VCaP (cell line): ENCODE results near the gene ATXN7L1.
A peak's percentile ranks its signal among the peaks of the same experiment; 100 is the strongest.

Source experiments
- H3K27ac ChIP-seq: fragments of 450-650 bp; 2 replicates; pipeline ENCODE4 v1.5.1; 2017
- TF ChIP-seq, protein P1 (sequence below): fragments of 450-650 bp; conservative IDR thresholded peaks from 2 replicates; pipeline ENCODE4 v1.5.1; 2017; ENCODE audit warnings: mild to moderate bottlenecking, moderate library complexity

ATXN7L1 gene

DNA sequence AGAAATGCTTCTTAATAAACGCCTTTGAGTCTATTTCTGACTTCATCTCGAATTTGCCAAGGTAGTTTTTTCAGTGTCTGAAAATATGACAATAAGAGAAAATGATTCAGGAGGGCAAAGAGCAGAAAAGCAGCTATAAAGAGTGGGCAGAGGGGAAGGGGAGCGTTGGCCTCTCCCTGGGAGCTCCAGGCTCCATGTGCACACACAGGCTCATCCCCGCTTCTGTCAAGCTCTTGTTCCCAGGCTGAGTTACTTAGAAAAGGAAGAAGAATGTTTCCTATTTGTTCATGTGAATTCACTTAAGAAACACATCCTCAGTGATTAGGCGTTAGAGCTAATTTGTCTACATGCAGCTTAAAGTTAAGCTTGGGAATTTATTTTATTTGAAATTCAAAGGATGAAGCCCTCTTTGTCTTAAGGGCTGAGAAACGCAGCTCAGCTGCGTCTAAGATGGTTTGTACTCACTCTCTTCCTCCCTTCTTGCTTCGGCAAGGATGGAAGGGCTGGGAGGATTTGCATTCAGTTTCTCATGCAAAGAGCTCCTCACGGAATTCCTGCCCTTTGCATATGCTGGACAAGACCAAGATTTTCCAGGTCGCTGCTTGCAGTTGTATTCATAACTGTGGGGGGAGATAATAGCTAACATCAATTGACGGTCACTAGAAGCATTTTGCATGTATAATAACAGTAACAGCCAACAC is 29.0 kb upstream of the ATXN7L1 start:
- TF ChIP-seq, protein P1, sequence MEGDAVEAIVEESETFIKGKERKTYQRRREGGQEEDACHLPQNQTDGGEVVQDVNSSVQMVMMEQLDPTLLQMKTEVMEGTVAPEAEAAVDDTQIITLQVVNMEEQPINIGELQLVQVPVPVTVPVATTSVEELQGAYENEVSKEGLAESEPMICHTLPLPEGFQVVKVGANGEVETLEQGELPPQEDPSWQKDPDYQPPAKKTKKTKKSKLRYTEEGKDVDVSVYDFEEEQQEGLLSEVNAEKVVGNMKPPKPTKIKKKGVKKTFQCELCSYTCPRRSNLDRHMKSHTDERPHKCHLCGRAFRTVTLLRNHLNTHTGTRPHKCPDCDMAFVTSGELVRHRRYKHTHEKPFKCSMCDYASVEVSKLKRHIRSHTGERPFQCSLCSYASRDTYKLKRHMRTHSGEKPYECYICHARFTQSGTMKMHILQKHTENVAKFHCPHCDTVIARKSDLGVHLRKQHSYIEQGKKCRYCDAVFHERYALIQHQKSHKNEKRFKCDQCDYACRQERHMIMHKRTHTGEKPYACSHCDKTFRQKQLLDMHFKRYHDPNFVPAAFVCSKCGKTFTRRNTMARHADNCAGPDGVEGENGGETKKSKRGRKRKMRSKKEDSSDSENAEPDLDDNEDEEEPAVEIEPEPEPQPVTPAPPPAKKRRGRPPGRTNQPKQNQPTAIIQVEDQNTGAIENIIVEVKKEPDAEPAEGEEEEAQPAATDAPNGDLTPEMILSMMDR = no peak
- no peak overlapping the region for H3K27ac ChIP-seq

DNA sequence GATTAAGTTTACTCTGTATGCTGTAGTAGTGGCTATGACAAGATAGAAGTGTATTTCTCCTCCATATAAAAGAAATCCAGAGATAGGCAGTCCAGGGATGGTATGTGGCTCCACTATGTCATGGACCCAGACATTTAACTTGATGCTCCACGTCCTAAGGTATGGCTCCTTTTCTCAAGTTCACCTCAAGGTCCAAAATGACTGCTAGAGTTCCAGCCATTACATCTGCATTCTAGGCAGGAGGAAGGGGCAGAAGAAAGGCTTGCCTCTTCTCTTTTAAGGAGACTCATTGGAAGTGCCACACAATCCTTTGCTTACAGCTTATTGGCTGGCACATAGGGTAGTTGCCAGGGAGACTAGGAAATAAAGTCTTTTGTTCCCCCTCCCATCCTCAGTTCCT is 27.7 kb upstream of the ATXN7L1 start:
- H3K27ac ChIP-seq = no peak overlapping the region
- TF ChIP-seq, protein P1 = no peak

DNA sequence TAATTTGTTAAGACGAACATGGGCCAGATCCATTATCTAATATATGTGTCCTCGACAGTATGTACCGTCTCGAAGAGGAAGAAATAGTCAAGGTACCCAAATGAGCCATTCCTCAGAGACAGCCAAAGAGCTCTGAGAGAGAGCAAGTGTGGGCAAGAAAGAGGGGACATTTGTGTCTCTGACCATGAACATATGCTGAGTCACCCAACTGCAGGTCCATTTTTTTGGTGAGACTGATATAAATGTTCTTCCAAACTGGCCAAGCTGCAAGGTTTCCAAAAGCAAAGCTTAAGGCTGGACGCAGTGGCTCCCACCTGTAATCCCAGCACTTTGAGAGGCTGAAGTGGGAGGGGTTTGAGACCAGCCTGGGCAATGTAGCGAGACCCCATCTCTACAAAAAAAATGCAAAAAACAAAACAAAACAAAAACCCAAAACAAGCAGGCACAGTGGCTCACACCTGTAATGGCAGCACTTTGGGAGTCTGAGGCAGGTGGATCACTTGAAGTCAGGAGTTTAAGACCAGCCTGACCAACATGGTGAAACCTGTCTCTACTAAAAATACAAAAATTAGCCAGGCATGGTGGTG is 26.0 kb upstream of the ATXN7L1 start:
- TF ChIP-seq, protein P1 = no peak
- no peak overlapping the region for H3K27ac ChIP-seq

DNA sequence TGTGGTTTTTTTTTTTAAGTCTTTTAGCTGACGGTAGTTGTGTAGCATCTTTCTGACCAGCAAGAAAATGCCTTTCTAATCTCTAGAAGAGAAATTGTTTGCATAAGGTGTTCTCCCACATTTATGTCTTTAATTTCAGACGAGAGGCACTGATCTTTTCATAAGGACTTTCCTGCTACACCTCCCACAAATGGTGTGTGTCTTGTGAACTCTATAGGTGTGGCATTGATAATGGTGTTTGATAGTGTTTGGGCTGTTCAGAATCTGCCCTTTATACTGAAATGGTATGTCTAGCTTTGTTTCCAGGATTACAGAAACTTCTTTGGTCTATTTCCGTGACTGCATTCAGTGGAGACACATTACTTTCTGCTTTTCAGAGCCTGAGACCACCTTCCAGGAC is 21.6 kb upstream of the ATXN7L1 start:
- TF ChIP-seq, protein P1 = no peak
- H3K27ac ChIP-seq = no peak overlapping the region

DNA sequence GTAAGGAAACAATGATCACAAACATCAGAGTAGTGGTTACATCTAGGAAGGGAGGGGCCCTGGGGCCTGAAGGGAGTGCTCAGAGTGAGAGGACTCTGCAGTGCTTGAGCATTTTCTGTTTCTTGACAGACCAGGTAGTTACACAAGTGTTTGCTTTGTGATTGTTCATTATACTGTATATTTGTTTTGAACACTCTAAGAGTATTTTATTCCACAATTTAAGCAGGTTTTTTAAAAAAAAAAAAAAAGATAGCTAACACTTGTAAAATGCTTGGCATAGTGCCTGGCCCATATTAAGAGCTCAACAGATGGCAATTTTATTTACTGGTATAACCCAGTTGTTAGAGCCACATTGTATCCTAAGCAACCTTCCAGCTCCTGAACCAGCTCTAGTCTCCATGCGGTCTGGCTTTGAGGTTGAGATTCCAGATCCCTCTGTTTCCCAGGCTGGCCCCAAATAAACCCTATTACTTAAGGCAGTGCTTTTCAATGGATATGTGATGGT is 20.1 kb upstream of the ATXN7L1 start:
- peak overlapping the region; percentile 74 for H3K27ac ChIP-seq
- TF ChIP-seq, protein P1 = no peak

DNA sequence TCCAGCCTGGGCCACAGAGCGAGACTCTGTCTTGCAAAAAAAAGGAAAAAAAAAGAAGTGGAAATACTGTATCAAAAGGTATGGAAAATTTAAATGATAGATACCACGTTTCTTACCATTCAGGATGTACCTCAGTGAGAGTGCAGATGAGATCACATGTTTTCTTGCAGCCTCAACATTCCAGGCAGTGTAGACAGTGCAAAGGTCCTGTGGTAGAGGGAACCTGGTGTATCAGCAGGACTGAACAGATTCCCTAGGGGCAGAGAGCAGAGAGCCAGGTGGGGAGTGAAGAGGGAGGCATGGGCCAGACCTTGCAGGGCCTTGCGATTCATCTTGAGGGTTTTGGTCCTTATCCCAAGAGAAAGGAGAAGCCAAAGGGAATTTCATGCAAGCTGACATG is 17.7 kb upstream of the ATXN7L1 start:
- H3K27ac ChIP-seq = no peak overlapping the region
- TF ChIP-seq, protein P1 = no peak

DNA sequence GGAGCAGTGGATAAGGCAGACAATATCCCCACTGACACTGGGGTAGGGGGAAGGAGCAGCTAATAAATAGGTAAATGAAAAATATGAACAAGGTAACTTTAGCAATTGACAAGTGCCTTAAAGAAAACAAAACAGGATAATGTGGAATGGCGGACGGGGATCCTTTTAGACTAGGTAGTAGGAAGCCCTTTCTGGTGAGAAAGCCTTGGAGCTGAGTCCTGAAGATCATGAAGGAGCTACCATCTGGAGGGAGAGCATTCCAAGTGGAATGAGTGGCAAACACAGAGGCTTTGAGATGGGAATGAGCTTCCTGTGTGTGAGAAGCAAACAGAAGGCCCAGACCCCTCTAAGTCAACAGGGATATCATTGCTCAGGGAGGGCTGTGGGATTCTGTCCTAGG is 16.0 kb upstream of the ATXN7L1 start:
- no peak overlapping the region for H3K27ac ChIP-seq
- TF ChIP-seq, protein P1 = no peak
